ENCODE results near the gene LRMDA. TPM values are rescaled to one million over a fixed set of nuclear protein-coding genes. Genes with fewer than 3 reads are reported as not detected.

The LRMDA gene
- total RNA-seq, 2 donors from 2014 or later = 9.6 to 12.6 TPM

DNA sequence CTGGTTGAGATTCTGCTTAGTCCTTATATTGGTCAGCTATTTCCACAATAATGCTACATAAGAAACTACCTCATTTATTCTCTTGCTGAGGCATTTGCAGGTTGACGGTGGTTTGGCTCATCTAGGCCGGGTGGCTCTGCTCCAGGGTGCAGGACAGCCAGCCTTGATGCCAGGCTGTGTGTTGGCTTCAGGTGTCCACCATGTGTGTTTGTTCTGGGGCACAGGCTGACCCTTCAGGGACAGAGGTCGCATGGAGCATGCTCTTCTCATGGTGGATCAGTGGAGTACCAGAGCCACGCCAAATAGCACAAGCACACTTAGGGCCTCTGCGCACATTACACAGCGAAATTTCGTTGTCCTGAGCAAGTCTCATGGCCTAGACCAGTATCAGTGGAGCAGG is 249.9 kb downstream of the LRMDA start:
- 94% methylated on average over 7 of the region's 7 CpGs for WGBS
- intact Hi-C loops (cut with DNase I) = no loop called here
- H3K4me3 ChIP-seq = no peak overlapping the region
- H3K27me3 ChIP-seq (replicated peaks; ENCODE audit: insufficient read depth) = no peaks in the 10 kb centered on the region
- no peaks in the 10 kb centered on the region for H3K36me3 ChIP-seq
- no peak for TF ChIP-seq POLR2A (IDR thresholded peaks at IDR 0.05)
- H3K9me3 ChIP-seq = no peaks in the 10 kb centered on the region
- peaks cover 6% of the 10 kb centered on the region for H3K4me1 ChIP-seq (replicated peaks)
- DNase-seq (ENCODE audit: low spot score) = no peak
- no peak overlapping the region for H3K27ac ChIP-seq

DNA sequence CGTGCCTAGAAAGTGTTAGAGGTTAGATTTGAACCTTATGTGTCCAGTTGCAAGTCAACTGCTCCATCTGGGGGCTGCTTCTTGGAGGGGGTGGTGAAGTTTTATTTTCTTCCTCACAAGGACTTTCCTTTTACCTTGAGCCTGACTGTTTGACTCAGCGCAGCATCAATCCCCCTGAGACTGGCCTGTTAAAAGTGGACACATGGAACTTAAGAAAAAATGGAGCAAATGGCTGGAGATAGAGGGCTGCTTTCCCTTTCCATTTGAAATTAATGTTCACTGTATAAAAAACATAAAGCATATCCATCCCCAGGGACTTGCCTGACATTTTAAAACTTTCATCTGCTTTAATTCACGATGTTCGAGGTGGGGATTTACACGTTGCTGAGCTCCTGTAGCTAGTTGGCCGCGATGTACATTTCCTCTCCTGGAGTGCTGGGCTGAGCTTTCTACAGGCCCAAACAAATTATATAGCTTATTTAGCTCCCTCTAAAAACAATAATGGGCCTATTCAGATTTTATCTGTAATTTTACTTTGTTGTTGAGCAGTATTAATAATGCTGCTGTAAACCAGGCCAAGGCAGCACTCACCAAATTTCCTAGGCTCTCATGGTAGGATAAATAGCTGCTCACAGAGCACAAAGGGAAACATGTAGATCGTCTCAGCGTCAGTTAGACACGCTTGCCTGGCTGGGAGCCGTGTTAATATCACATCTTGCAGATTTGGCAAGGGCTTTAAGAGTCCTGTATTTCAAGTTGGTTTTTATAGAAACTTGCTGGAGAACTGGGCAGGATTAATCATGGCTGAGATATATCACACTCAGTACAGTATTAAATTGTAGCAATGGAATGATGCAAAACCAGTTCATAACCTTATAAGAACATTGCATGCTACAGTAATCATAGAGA is 251.5 kb downstream of the LRMDA start:
- Histone ChIP-seq H3K27me3 (replicated peaks; ENCODE audit: insufficient read depth) (no peaks in the 10 kb centered on the region), H3K9me3 (no peaks in the 10 kb centered on the region), H3K4me3 (no peak overlapping the region), H3K4me1 (replicated peaks) (peaks cover 6% of the 10 kb centered on the region), H3K36me3 (no peaks in the 10 kb centered on the region), H3K27ac (peak overlapping the region in 1 of 2 donors; percentile 10)
- WGBS = 34% methylated on average over 11 of the region's 11 CpGs
- intact Hi-C loops (cut with DNase I) = no loop called here
- TF ChIP-seq, protein P1, sequence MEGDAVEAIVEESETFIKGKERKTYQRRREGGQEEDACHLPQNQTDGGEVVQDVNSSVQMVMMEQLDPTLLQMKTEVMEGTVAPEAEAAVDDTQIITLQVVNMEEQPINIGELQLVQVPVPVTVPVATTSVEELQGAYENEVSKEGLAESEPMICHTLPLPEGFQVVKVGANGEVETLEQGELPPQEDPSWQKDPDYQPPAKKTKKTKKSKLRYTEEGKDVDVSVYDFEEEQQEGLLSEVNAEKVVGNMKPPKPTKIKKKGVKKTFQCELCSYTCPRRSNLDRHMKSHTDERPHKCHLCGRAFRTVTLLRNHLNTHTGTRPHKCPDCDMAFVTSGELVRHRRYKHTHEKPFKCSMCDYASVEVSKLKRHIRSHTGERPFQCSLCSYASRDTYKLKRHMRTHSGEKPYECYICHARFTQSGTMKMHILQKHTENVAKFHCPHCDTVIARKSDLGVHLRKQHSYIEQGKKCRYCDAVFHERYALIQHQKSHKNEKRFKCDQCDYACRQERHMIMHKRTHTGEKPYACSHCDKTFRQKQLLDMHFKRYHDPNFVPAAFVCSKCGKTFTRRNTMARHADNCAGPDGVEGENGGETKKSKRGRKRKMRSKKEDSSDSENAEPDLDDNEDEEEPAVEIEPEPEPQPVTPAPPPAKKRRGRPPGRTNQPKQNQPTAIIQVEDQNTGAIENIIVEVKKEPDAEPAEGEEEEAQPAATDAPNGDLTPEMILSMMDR (IDR thresholded peaks at IDR 0.05) = no peak
- TF ChIP-seq POLR2A (IDR thresholded peaks at IDR 0.05) (no peak), POLR2AphosphoS5 (IDR thresholded peaks at IDR 0.05) (peak; percentile 70)
- peak; percentile 59 for DNase-seq (ENCODE audit: low spot score)

DNA sequence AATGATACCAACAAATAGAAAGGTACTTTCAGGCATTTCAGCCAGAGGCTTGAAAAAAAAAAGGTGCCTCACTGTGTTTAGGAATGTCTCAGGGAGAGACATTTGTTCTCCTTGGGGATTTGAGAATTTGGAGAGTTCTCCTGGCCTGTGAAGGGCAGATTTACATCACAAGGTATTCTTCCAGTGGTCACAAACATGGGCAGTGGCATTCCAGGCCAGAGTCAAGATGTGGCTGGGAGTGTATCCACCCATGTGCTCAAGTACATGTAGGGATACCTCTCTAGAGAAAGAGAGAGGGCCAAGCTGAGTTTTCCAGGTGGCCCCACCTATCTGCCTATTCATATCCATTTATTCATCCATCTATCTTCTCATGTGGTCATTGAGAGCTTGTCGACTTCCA is 253.8 kb downstream of the LRMDA start:
- TF ChIP-seq POLR2AphosphoS5 (IDR thresholded peaks at IDR 0.05) = no peak
- peaks cover 6% of the 10 kb centered on the region for H3K4me1 ChIP-seq (replicated peaks)
- intact Hi-C loops (cut with DNase I) = no loop called here
- H3K27ac ChIP-seq = no peak overlapping the region
- 90% methylated on average over 1 of the region's 1 CpG for WGBS
- H3K4me3 ChIP-seq = no peak overlapping the region
- H3K9me3 ChIP-seq = no peaks in the 10 kb centered on the region
- H3K36me3 ChIP-seq = no peaks in the 10 kb centered on the region
- no peaks in the 10 kb centered on the region for H3K27me3 ChIP-seq (replicated peaks; ENCODE audit: insufficient read depth)
- no peak for DNase-seq (ENCODE audit: low spot score)

DNA sequence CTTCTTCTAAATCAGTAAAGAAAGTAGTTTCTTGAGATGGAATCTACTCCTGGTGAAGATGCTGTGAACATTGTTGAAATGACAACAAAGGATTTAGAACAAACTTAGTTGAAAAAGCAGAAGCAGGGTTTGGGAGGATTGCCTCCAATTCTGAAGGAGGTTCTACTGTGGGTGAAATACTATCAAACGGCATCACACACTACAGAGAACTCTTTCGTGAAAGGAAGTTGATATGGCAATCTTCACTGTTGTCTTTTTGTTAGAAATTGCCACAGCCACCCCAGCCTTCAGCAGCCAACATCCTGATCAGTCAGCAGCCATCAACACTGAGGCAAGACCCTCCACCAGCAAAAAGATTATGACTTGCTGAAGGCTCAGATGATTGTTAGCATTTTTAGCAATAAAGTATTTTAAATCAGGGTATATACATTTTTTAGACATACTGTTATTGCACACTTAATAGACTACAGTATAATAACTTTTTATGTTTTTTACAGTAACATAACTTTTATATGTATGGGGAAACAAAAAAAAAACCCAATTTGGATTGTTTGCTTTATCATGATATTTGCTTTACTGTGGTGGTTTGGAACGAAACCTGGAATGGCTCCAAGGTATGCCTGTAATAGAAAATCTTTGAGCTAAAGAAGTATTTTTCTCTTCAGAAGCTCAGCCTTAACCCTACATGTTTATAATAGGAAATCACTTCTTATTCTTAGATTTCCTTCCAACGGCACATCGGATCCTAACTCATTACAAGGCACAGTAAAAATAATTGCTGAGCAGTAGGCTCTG is 257.3 kb downstream of the LRMDA start:
- TF ChIP-seq, protein P1 (IDR thresholded peaks at IDR 0.05) = no peak
- TF ChIP-seq POLR2A (IDR thresholded peaks at IDR 0.05) = no peak
- no peak for TF ChIP-seq POLR2AphosphoS5 (IDR thresholded peaks at IDR 0.05)
- 34% methylated on average over 5 of the region's 5 CpGs for WGBS
- H3K9me3 ChIP-seq = no peaks in the 10 kb centered on the region
- intact Hi-C loops (cut with DNase I) = no loop called here
- no peaks in the 10 kb centered on the region for H3K27me3 ChIP-seq (replicated peaks; ENCODE audit: insufficient read depth)
- H3K27ac ChIP-seq = no peak overlapping the region
- H3K4me3 ChIP-seq = no peak overlapping the region
- no peaks in the 10 kb centered on the region for H3K36me3 ChIP-seq
- DNase-seq (ENCODE audit: low spot score) = no peak
- H3K4me1 ChIP-seq (replicated peaks) = no peaks in the 10 kb centered on the region

DNA sequence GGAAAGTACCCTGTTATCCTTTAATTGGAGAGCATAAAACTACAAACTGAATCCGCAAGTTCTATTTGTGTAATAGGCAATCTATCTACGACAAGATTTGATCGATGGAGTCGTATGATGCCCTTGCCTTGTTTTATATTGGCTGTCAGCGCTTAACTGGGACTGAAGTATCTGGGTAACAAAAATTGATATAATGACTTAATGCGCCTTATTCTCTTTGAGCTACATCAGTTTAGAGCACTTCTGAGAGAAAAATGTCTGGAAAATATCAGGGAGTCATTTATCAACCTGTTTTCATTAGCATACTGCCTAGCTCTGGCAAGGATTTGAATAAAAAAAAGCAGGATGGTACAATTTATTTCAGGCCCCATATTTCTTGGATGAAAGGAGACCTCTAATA is 262.1 kb downstream of the LRMDA start:
- no peaks in the 10 kb centered on the region for H3K4me1 ChIP-seq (replicated peaks)
- H3K4me3 ChIP-seq = no peak overlapping the region
- DNase-seq (ENCODE audit: low spot score) = no peak
- no peak overlapping the region for H3K27ac ChIP-seq
- no peak for TF ChIP-seq POLR2AphosphoS5 (IDR thresholded peaks at IDR 0.05)
- TF ChIP-seq, protein P1 (IDR thresholded peaks at IDR 0.05) = no peak
- TF ChIP-seq POLR2A (IDR thresholded peaks at IDR 0.05) = no peak
- WGBS = 96% methylated on average over 6 of the region's 6 CpGs
- H3K27me3 ChIP-seq (replicated peaks; ENCODE audit: insufficient read depth) = no peaks in the 10 kb centered on the region
- intact Hi-C loops (cut with DNase I) = no loop called here
- H3K36me3 ChIP-seq = no peaks in the 10 kb centered on the region
- H3K9me3 ChIP-seq = no peaks in the 10 kb centered on the region
